ENCODE results near the gene FAM149B1. TPM values are rescaled to one million over a fixed set of nuclear protein-coding genes. Genes with fewer than 3 reads are reported as not detected.

The FAM149B1 gene
- total RNA-seq (2021; ENCODE audit: unreplicated experiment) (17.5 TPM), Bru-seq, nascent RNA (percentile 66 among the genes with signal in this experiment), BruChase-seq, experiment 1, labeled RNA remaining after a 6-hour chase (percentile 53 among the genes with signal in this experiment), BruChase-seq, experiment 2, labeled RNA remaining after a 2-hour chase (percentile 65 among the genes with signal in this experiment)
- polyA plus RNA-seq (2012) = 13.0 and 15.8 TPM in 2 replicates
- long read RNA-seq, full-length matches to known transcripts = 1 of 8 reads
- long read RNA-seq, partial matches to known transcripts = 0 of 8 reads
- long read RNA-seq, other reads (novel, unspliced or antisense) = 7 of 8 reads

DNA sequence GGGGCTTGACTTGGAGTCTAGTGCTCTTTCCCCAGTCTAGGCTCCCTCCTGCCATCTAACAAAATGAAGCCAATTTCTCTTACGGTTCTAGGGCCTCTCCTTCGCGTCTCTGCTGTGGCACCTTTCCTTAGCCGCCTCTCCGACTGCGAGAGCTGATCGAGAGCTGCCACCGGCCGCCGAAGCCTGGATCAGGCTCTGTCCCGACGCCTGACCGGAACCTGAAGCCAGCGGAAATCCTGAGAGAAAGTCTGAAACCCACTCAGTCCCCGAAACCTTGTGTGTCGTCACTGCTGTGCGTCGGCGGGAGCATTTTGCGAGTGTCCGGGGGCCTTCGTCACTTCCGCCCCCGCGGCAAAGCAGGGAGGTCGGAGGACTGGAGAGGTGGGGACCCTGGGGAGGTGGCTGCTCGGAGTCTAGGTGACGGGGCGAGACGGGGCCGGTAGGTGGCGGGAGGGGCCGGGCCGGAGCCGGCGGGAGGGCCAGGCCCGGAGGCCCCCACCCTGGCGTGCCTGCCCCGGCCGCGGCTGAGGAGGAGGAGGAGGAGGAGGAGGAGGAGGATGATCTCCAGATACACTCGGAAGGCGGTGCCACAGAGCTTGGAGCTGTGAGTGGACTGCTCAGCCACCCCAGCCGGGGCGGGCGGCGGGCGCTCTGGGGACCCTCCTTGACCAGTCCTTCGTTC, at the start of gene FAM149B1, which contains the start of gene ECD:
FAM149B1 (plus strand) TSS at position 337 of the 682 bp plus-strand sequence; CDS start at position 558, 221 bp downstream.
ECD (minus strand) TSS at position 226 of the 682 bp plus-strand sequence. CDS start 4,071 bp downstream, outside the sequence.
- no peaks in the 10 kb centered on the region for H4K20me1 ChIP-seq (ENCODE audit: insufficient read depth)
- POLR2A ChIA-PET = interaction anchor here (1.5 kb wide), 1 partner anchor 72 kb away, joined by 4 read pairs; the partner anchor contains the start of gene P4HA1
- peak within 1 kb of the TSS; percentile 84 for H3K4me2 ChIP-seq (ENCODE audit: low read length)
- H3K9me2 ChIP-seq (ENCODE audit: insufficient read depth) = no peaks in the 10 kb centered on the region
- H3K4me3 ChIP-seq (replicated peaks in 1 of 2; ENCODE audit: low read depth in 1 of 2, low read length in 2 of 2) = peak within 1 kb of the TSS; percentile 73 to 99
- CTCF ChIA-PET = interaction anchor here (1.2 to 1.6 kb wide), 2 partner anchors 9 to 10 kb away, joined by 3 read pairs; no protein-coding TSS in a partner anchor
- H3K27ac ChIP-seq (ENCODE audit: low read depth, low read length) = peak within 1 kb of the TSS; percentile 75
- RAD21 ChIA-PET (ENCODE audit: low non-redundant PET in 1 of 2, low total read pairs in 2 of 2, uncharacterized antibody in 2 of 2, unreplicated experiment in 2 of 2) = no interaction called here
- no TSS peak for BruUV-seq (replicated peaks)
- peak within 1 kb of the TSS; percentile 79 for H3K9ac ChIP-seq (ENCODE audit: low read length)
- H2AFZ ChIP-seq (ENCODE audit: low read depth, low read length, poor library complexity, severe bottlenecking) = no peak within 1 kb of the TSS
- H3K36me3 ChIP-seq (ENCODE audit: control insufficient read depth in 1 of 2, insufficient read depth in 2 of 2, low read length in 2 of 2) = peaks cover 1 to 8% of the 10 kb centered on the region in 2 experiments; a peak in 1 of 4 replicates
- peaks cover 55% of the 10 kb centered on the region for H3K79me2 ChIP-seq (ENCODE audit: insufficient read depth, low read length)
- intact Hi-C loops (cut with micrococcal nuclease) = loop anchor here (10.0 kb wide), 1 partner anchor 803 kb away; no protein-coding TSS in a partner anchor
- H3K9me3 ChIP-seq (ENCODE audit: control insufficient read depth in 1 of 2, insufficient read depth in 1 of 2, low read depth in 1 of 2, low read length in 2 of 2) = no peaks in the 10 kb centered on the region
- ATAC-seq = peak; percentile 95
- peak; percentile 90 for DNase-seq (ENCODE audit: low read depth, low spot score)
- no peaks in the 10 kb centered on the region for H3K27me3 ChIP-seq (ENCODE audit: insufficient read depth, low read length)
- peaks cover 0 to 10% of the 10 kb centered on the region in 2 experiments; a peak in 1 of 4 replicates for H3K4me1 ChIP-seq (ENCODE audit: control insufficient read depth in 1 of 2, insufficient read depth in 2 of 2, low read length in 2 of 2)
- TF ChIP-seq EGR1 (IDR thresholded peaks at IDR 0.05; ENCODE audit: low read depth) (peak; percentile 72), POLR2AphosphoS5 (IDR thresholded peaks at IDR 0.05; ENCODE audit: low read depth, low read length) (peak; percentile 97), CEBPB (IDR thresholded peaks at IDR 0.05; ENCODE audit: low read depth) (no peak), JUND (IDR thresholded peaks at IDR 0.05) (no peak), ELF1 (IDR thresholded peaks at IDR 0.05; ENCODE audit: borderline replicate concordance, low read depth) (peak; percentile 45), RAD21 (IDR thresholded peaks at IDR 0.05; ENCODE audit: low read depth) (no peak), TCF7L2 (IDR thresholded peaks at IDR 0.05; ENCODE audit: borderline replicate concordance, extremely low read depth, insufficient read depth, insufficient read length) (peak; percentile 29), ZFX (IDR thresholded peaks at IDR 0.05) (0 out of 2 replicates have a peak, but pooled peaks have one; percentile 34), CBX3 (IDR thresholded peaks at IDR 0.05; ENCODE audit: low read depth) (peak; percentile 89; the same call in 1 of the 2 replicates), ZBTB33 (IDR thresholded peaks at IDR 0.05; ENCODE audit: extremely low read depth, insufficient replicate concordance, low read length) (no peak), POLR2A (IDR thresholded peaks at IDR 0.05; ENCODE audit: borderline replicate concordance, extremely low read depth, insufficient read depth, insufficient read length) (peak; percentile 86), SRF (IDR thresholded peaks at IDR 0.05; ENCODE audit: low read depth) (peak; percentile 98), MAX (IDR thresholded peaks at IDR 0.05) (peak; percentile 73), YY1 (IDR thresholded peaks at IDR 0.05; ENCODE audit: extremely low read depth, insufficient replicate concordance, low read depth, low read length) (peak; percentile 72), EZH2 (IDR thresholded peaks at IDR 0.05) (no peak), ZNF274 (IDR thresholded peaks at IDR 0.05; ENCODE audit: low read depth, low read length) (no peak), FOSL1 (IDR thresholded peaks at IDR 0.05; ENCODE audit: low read depth) (no peak; the same call in 1 of the 2 replicates), SP1 (IDR thresholded peaks at IDR 0.05; ENCODE audit: low read depth) (peak; percentile 80), SIN3A (IDR thresholded peaks at IDR 0.05; ENCODE audit: low read depth) (peak; percentile 93), CTCF (IDR thresholded peaks at IDR 0.05 in 2 of 3, conservative IDR thresholded peaks at IDR 0.05 in 1 of 3; ENCODE audit: borderline replicate concordance in 1 of 3, insufficient read depth in 1 of 3, low read depth in 2 of 3, low read length in 2 of 3) (0 out of 6 replicates have a peak, but pooled peaks of 1 of the 3 experiments have one; percentile 7), EZH2phosphoT487 (IDR thresholded peaks at IDR 0.05; ENCODE audit: borderline replicate concordance) (no peak)
- TF ChIP-seq, protein P1, sequence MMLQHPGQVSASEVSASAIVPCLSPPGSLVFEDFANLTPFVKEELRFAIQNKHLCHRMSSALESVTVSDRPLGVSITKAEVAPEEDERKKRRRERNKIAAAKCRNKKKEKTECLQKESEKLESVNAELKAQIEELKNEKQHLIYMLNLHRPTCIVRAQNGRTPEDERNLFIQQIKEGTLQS (IDR thresholded peaks at IDR 0.05) = no peak

All from HCT116 (cell line).